IMR-90 (cell line): Measurements from ENCODE around the gene WDR89. TPM values are rescaled to one million over a fixed set of nuclear protein-coding genes. Genes with fewer than 3 reads are reported as not detected.

Experiments used
- ATAC-seq: fragments of 200-7000 bp; cut with Tn5 transposase; 2 replicates; pipeline ENCODE4 v1.9.1; 2020; ENCODE audit warnings: low read depth, mild to moderate bottlenecking, moderate library complexity
- BruUV-seq: library from RNA; stranded (reverse); fragments of 400-500 nt; replicated peaks from 2 replicates; lab custom pipeline; 2021; lab: Mats Ljungman, UMichigan
- CTCF ChIA-PET: fragments of 300-600 bp; formaldehyde crosslinking; extraction: SDS; loops from one replicate; lab custom pipeline; 2021; ENCODE audit warnings: antibody characterized with exemption; lab: Yijun Ruan, JAX
- POLR2A ChIA-PET: fragments of 300-600 bp; sonication (Branson Sonifier 250); formaldehyde crosslinking; loops from one replicate; lab custom pipeline; 2022; ENCODE audit warnings: antibody characterized with exemption; ENCODE audit not compliant: unreplicated experiment; lab: Charles Lee
- DNase-seq: peaks from one replicate; pipeline ENCODE4 v3.0.0; 2013
- H2AFZ ChIP-seq: replicated peaks from 2 replicates; pipeline ENCODE3; 2013; ENCODE audit warnings: low read length, mild to moderate bottlenecking; ENCODE audit not compliant: poor library complexity
- H2AK5ac ChIP-seq: 2 replicates; pipeline ENCODE4 v1.6.1; 2013; ENCODE audit warnings: low read depth, low read length, inconsistent platforms
- H2AK9ac ChIP-seq: replicated peaks from 2 replicates; pipeline ENCODE3; 2013; ENCODE audit warnings: mild to moderate bottlenecking, low read depth, low read length, moderate library complexity; ENCODE audit not compliant: poor library complexity
- H2BK120ac ChIP-seq: 2 replicates; pipeline ENCODE4 v1.6.1; 2013; ENCODE audit warnings: low read depth, low read length, inconsistent platforms
- H2BK15ac ChIP-seq: 3 replicates; pipeline ENCODE4 v1.6.1; 2013; ENCODE audit warnings: low read depth, low read length, inconsistent platforms
- H2BK20ac ChIP-seq: 2 replicates; pipeline ENCODE4 v1.6.1; 2013; ENCODE audit warnings: low read depth, mild to moderate bottlenecking, inconsistent platforms, low read length, moderate library complexity
- H2BK5ac ChIP-seq: 2 replicates; pipeline ENCODE4 v1.6.1; 2013; ENCODE audit warnings: mild to moderate bottlenecking, low read depth, low read length, inconsistent platforms; ENCODE audit not compliant: poor library complexity, severe bottlenecking
- H3K14ac ChIP-seq: replicated peaks from 2 replicates; pipeline ENCODE4 v1.6.1; 2013; ENCODE audit warnings: low read depth, low read length, inconsistent platforms
- H3K18ac ChIP-seq: 2 replicates; pipeline ENCODE4 v1.6.1; 2013; ENCODE audit warnings: low read depth, low read length, control low read depth
- H3K23ac ChIP-seq: 2 replicates; pipeline ENCODE4 v1.6.1; 2013; ENCODE audit warnings: low read depth, low read length, inconsistent platforms
- H3K27ac ChIP-seq: 2 replicates; pipeline ENCODE4 v1.5.1; 2013; ENCODE audit warnings: mild to moderate bottlenecking, control low read depth, low read length; ENCODE audit not compliant: insufficient read depth
- H3K27me3 ChIP-seq: 2 replicates; pipeline ENCODE4 v1.6.1; 2013; ENCODE audit warnings: low read length; ENCODE audit not compliant: control insufficient read depth, insufficient read depth
- H3K36me3 ChIP-seq: 2 replicates; pipeline ENCODE4 v1.6.1; 2013; ENCODE audit warnings: low read length, mixed read lengths; ENCODE audit not compliant: control insufficient read depth, insufficient read depth
- H3K4ac ChIP-seq: 2 replicates; pipeline ENCODE4 v1.6.1; 2013; ENCODE audit warnings: low read depth, low read length, inconsistent platforms
- H3K4me1 ChIP-seq: 2 replicates; pipeline ENCODE4 v1.6.1; 2013; ENCODE audit warnings: low read length, mixed read lengths; ENCODE audit not compliant: control insufficient read depth, insufficient read depth
- H3K4me2 ChIP-seq: 2 replicates; pipeline ENCODE4 v1.6.1; 2013; ENCODE audit warnings: low read depth, mild to moderate bottlenecking, control low read depth, low read length, moderate library complexity
- H3K4me3 ChIP-seq: 2 replicates; pipeline ENCODE4 v1.5.1; 2013; ENCODE audit warnings: low read depth, mild to moderate bottlenecking, control low read depth, low read length, moderate library complexity; ENCODE audit not compliant: insufficient read depth
- H3K56ac ChIP-seq: 2 replicates; pipeline ENCODE4 v1.6.1; 2013; ENCODE audit warnings: low read length, inconsistent platforms; ENCODE audit not compliant: insufficient read depth; ENCODE audit errors: extremely low read depth
- H3K79me1 ChIP-seq, 2 experiments: 2 replicates each; pipeline ENCODE4 v1.6.1; 2013; ENCODE audit warnings: low read length in 2 of 2, inconsistent platforms in 1 of 2, low read depth in 1 of 2
- H3K9ac ChIP-seq: 2 replicates; pipeline ENCODE4 v1.6.1; 2013; ENCODE audit warnings: low read depth, low read length, control low read depth
- H3K9me1 ChIP-seq: 2 replicates; pipeline ENCODE4 v1.6.1; 2013; ENCODE audit warnings: low read length, inconsistent platforms; ENCODE audit not compliant: insufficient read depth
- H3K9me3 ChIP-seq: 2 replicates; pipeline ENCODE4 v1.6.1; 2013; ENCODE audit warnings: low read length; ENCODE audit not compliant: control insufficient read depth, insufficient read depth
- H4K20me1 ChIP-seq: 2 replicates; pipeline ENCODE4 v1.6.1; 2013; ENCODE audit warnings: low read length, inconsistent platforms; ENCODE audit not compliant: insufficient read depth
- H4K5ac ChIP-seq: 2 replicates; pipeline ENCODE4 v1.6.1; 2013; ENCODE audit warnings: mild to moderate bottlenecking, low read depth, low read length, control low read depth
- H4K8ac ChIP-seq, 2 experiments: 2 replicates each; pipeline ENCODE4 v1.6.1; 2013; ENCODE audit warnings: low read depth in 2 of 2, low read length in 2 of 2, control low read depth in 1 of 2, inconsistent platforms in 1 of 2
- H4K91ac ChIP-seq: 2 replicates; pipeline ENCODE4 v1.6.1; 2013; ENCODE audit warnings: low read depth, low read length, inconsistent platforms; ENCODE audit not compliant: insufficient read depth
- CHD1 ChIP-seq: IDR thresholded peaks from 2 replicates; pipeline ENCODE4 v1.6.1; 2012; ENCODE audit warnings: low read depth, low read length, improper control_type of control experiment
- FOS ChIP-seq: fragments of 150-350 bp; IDR thresholded peaks from 2 replicates; pipeline ENCODE4 v1.6.1; 2016; ENCODE audit warnings: low read depth, low read length
- WGBS, 2 experiments: methylation state at CpG; one replicate each; pipeline versions ENCODE4 v1.1.5 to v1.1.7; 2013; ENCODE audit warnings: missing lambda C conversion rate in 2 of 2; ENCODE audit not compliant: insufficient read length in 1 of 2; ENCODE audit errors: extremely low coverage in 2 of 2; 5-methylcytosine and 5-hydroxymethylcytosine counted together
- dilution Hi-C: fragments of 300-500 bp; cut with HindIII; formaldehyde crosslinking; loops from one replicate; pipeline ENCODE4 v1.14.3; 2018; ENCODE audit warnings: low sequenced_read_pairs; ENCODE audit not compliant: unreplicated experiment
- in situ Hi-C: fragments of 300-500 bp; cut with MboI; formaldehyde crosslinking; loops from 3 replicates; pipeline ENCODE4 v1.14.3; 2019; ENCODE audit warnings: low sequenced_read_pairs, inconsistent platforms, mixed read lengths
- intact Hi-C: fragments of 100-400 bp; cut with micrococcal nuclease; formaldehyde crosslinking; loops from 2 replicates; pipeline ENCODE4 v1.10.0; 2022
- polyA plus RNA-seq, 3 experiments: library from polyadenylated mRNA; depleted of rRNA; stranded (reverse); fragments of >200 nt; gene quantifications; 2 replicates each; pipeline ENCODE4 v1.2.3, GENCODE V29; 2012; ENCODE audit warnings: low replicate concordance in 1 of 3
- total RNA-seq: library from RNA; depleted of rRNA; stranded (reverse); fragments of >200 nt; gene quantifications from 2 replicates; pipeline ENCODE4 v1.2.3, GENCODE V29; 2012

Gene WDR89
- total and polyA plus RNA-seq, 2 of the 4 experiments (the other 2 are of a cell fraction) = 4.3 to 10.2 TPM

DNA sequence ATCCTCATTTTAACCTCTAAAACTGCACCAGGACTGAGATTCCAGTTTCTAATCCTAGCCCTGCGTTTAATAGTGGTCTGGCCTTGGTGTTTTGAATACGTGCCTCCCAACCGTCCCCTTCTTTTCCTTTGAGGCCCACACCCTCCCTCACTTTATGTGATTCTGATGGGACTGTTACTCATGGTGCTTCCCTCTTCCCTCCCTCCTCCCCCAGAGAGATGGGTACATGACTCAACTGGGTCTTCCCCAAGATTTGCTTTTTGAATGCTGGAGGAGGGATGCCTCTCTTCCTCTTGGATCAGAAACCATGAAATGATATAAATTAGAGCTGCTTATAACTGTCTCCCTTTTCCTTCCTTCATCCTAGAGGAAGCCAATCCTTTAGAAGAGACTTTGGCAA is 90.3 kb downstream of the WDR89 start:
- H3K14ac ChIP-seq = no peak overlapping the region; the same call in 1 of the 2 replicates
- peak; percentile 69 for DNase-seq
- TF ChIP-seq FOS (0 out of 2 replicates have a peak, but pooled peaks have one; percentile 19), CHD1 (no peak)
- H4K8ac ChIP-seq = no peak overlapping the region
- dilution Hi-C loops (no loop called here), in situ Hi-C loops (loop anchor here (25.0 kb wide), 1 partner anchor 1389 kb away; no protein-coding TSS in a partner anchor), intact Hi-C loops (no loop called here)
- H3K18ac ChIP-seq = no peak overlapping the region
- no peak overlapping the region for H2BK15ac ChIP-seq
- ChIA-PET POLR2A (no interaction called here), CTCF (interaction anchor here (0.6 to 1.3 kb wide), 2 partner anchors 91 to 108 kb away, joined by 3 to 4 read pairs; partner anchors contain the start of gene WDR89)
- H3K9ac ChIP-seq = no peak overlapping the region
- H3K9me1 ChIP-seq = no peaks in the 10 kb centered on the region
- H2AK5ac ChIP-seq = no peak overlapping the region
- no peak overlapping the region for H2BK120ac ChIP-seq
- H3K27ac ChIP-seq = no peak overlapping the region
- H2BK20ac ChIP-seq = no peak overlapping the region
- H2AFZ ChIP-seq = peak overlapping the region; percentile 80
- H3K27me3 ChIP-seq = no peaks in the 10 kb centered on the region
- no peak overlapping the region for H3K56ac ChIP-seq
- H2BK5ac ChIP-seq = no peak overlapping the region
- no peak overlapping the region for H3K4ac ChIP-seq
- no CpG with 5 or more reads among the region's 3 CpGs for WGBS, 2 experiments
- no peaks in the 10 kb centered on the region for H3K9me3 ChIP-seq
- no peaks in the 10 kb centered on the region for H3K79me1 ChIP-seq
- no peaks in the 10 kb centered on the region for H4K20me1 ChIP-seq
- no peaks in the 10 kb centered on the region for H3K36me3 ChIP-seq
- no peaks in the 10 kb centered on the region for H3K4me1 ChIP-seq
- H3K4me3 ChIP-seq = no peak overlapping the region
- peak; percentile 73 for ATAC-seq
- no peak overlapping the region for H3K23ac ChIP-seq
- H4K5ac ChIP-seq = no peak overlapping the region
- H2AK9ac ChIP-seq = no peak overlapping the region
- H3K4me2 ChIP-seq = no peak overlapping the region
- H4K91ac ChIP-seq = no peak overlapping the region
- no TSS peak for BruUV-seq
